GM19372 (cell line): Measurements from ENCODE around the gene ATG101.

Experiments used
- ATAC-seq: cut with Tn5 transposase; IDR thresholded peaks from one replicate; pipeline ENCODE4 v1.9.1; 2021; ENCODE audit warnings: mild to moderate bottlenecking, low read depth, moderate library complexity; ENCODE audit not compliant: unreplicated experiment

ATG101 gene

GRCh38 chr12:52056801-52057637 is 12.8 kb upstream of the ATG101 start:
- no peak for ATAC-seq

DNA sequence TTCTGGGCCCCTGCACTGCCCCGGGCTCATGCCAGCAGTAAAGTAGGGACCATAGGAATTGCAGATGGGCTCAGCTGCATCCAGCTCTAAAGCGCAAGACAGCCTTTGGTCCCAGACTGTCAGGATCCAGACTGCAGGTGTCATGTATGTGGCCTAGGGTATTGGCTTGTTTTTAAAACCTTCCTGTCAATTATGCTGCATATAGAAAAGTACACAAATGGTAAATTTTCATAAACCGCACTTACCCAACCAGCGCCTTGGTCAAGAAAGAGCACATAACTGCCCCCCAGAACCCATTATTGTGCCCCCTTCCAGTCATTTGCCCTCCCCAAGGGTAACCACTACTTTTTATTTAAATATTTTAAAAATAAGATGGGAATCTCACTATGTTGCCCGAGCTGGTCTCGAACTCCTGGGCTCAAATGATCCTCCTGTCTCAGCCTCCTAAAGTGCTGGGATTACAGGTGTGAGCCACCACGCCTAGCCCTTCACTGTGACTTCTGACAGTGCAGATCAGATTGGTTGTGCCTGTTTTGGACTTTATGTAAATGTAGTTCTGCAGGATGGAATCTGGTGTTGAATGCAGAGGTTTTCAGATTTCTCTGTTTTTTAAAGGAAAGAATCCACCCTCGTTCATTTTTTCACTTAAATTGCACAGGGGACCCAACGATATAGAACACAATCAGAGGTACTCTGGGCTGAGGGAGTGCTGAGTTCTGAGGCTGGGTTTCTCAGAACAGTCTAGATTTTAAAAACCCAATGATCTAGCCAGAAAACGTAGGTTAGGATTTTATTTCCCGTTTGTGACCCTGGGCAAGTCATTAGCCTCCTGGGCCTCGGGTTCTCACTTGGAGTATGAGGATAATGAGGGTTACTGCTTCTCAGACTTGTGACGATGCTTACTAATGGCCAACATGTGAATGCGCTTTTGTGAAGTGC is 11.9 kb upstream of the ATG101 start:
- ATAC-seq: no peak

DNA sequence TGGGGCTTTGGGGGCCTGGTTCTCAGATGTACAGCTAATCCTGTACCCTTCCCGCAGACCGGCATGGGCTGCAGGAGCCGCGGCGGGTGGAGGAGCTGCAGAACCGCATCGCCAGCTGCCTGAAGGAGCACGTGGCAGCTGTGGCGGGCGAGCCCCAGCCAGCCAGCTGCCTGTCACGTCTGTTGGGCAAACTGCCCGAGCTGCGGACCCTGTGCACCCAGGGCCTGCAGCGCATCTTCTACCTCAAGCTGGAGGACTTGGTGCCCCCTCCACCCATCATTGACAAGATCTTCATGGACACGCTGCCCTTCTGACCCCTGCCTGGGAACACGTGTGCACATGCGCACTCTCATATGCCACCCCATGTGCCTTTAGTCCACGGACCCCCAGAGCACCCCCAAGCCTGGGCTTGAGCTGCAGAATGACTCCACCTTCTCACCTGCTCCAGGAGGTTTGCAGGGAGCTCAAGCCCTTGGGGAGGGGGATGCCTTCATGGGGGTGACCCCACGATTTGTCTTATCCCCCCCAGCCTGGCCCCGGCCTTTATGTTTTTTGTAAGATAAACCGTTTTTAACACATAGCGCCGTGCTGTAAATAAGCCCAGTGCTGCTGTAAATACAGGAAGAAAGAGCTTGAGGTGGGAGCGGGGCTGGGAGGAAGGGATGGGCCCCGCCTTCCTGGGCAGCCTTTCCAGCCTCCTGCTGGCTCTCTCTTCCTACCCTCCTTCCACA is 11.0 kb upstream of the ATG101 start:
- no peak for ATAC-seq

DNA sequence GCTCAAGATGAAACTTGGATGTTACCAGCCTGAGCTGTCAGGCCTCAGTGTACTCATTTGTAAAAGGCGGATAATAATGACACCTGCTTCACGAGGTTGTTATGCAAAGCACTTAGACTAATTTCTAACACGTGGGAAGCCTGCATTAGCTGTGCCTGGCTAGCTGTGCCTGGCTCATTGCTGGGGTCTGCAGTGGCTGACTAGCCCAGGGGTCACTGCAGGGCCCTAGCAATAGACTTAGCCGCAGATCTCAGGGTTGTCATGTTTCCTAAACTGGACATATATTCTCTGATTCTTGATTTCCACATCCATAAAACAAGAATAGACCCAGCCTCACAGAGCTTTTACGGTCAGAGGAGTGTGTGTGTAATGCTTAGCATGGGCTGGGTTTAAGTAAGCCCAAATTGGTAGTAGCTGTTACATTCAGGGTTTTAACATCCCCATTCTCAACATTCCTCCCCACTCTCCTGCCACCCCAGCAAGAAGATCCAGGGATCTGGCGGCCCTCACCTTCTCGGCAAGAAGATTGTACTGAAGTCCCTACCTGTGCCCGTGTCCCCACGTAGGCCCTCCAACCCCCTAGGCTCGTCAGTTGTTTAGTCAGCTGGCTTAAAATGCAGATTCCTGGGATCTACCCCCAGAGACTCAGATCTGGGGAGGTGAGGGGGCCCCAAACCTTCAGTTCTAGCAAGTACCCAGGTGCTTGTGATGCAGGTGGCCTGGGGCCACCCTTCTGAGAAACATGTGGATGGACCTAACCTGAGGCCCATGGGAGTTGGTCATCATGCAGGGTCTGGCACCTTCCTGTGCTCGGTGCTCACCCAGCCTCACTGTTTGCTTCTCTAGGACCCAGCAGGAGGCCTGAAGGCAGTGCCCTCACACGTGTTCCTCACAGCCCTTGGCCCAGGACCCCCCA is 9.9 kb upstream of the ATG101 start:
- ATAC-seq: no peak

DNA sequence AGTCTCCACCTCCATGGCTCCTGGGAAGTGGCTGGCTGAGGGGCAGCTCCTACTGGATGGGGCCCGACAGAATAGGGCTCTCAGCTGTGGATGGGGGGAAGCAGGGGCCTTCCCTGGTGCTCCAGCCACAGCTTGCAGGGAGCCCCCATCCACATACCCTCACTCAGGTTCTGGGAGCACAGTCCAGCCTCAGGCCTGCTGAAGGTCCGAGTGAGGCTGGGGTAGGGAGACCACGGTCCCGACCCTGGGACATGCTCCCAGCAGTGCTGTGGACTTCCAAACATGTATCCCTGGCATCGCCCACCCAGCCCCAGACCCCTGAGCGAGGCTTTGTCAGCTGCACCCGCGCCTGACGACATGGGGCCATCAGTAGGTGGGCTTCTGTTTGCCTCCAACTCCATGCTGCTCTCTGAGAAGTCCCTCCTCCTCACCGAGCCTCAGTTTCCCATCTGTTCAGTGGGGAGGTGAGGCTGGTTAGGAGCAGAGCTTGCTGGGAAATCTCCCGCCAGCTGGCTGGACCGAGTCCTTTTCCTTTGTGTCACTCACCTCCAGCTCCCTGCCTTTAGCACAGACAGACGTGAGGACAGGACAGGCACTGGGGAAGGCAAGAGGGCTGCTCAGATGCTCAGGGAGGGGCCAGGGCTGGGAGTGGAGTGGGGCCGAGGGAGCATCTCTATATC is 9.1 kb upstream of the ATG101 start:
- ATAC-seq: no peak

- ATAC-seq: no peak
Measured at GRCh38 chr12:52061470-52062166, 8.2 kb upstream of the ATG101 start.

- no peak for ATAC-seq
Measured at GRCh38 chr12:52062167-52063081, 7.4 kb upstream of the ATG101 start.

GRCh38 chr12:52063082-52063924 is 6.5 kb upstream of the ATG101 start:
- ATAC-seq: no peak

GRCh38 chr12:52063981-52064649 is 5.7 kb upstream of the ATG101 start:
- no peak for ATAC-seq

DNA sequence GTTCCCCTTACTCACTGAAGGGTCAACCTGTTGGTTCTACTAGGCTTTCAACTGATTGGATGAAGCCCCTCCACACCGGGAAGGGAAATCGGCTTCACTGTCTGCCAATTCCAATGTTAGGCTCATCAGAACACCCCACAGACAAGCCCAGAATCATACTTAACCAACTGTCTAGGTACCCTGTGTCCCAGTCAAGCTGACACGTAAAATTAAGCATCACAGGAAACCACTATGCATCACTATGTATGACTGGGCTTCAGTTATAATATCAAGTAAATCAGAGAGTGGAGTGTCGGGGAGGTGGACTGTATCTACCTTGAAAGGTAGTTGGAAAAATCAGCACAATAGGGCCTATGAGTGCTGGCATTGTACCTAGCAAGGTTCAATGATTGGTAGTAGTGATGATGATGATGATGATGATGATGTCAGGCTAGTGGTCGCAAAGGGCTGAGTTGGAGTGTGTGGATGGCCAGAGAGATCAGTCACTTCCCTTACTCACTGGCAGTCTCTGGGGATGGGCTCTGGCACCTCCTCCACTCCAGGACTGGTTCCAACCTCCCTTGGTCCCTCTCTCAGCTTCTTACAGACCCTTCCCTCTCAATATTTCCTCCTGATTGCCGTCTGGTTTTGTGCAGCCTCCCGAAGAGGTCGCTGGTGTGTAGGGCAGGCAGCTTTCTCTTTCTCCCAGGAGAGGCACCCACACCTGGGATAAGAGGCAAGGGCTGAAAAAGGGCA is 3.3 kb upstream of the ATG101 start:
- ATAC-seq: no peak

- ATAC-seq: no peak
Measured at GRCh38 chr12:52067081-52067374, 2.8 kb upstream of the ATG101 start.

GRCh38 chr12:52070185-52070925 is 577 bp downstream of the ATG101 start:
- ATAC-seq: peak; percentile 15

GRCh38 chr12:52073531-52074381 is 4.0 kb downstream of the ATG101 start:
- no peak for ATAC-seq
